K562 (cell line): ENCODE results near the gene ASCC2. TPM values are rescaled to one million over a fixed set of nuclear protein-coding genes. Genes with fewer than 3 reads are reported as not detected.

Source experiments
- ATAC-seq: fragments of 200-7000 bp; cut with Tn5 transposase; 3 replicates; pipeline ENCODE4 v1.9.1; 2020; ENCODE audit warnings: moderate library complexity
- BruUV-seq: library from RNA; stranded (reverse); fragments of 400-500 nt; replicated peaks from 2 replicates; lab custom pipeline; 2021; lab: Mats Ljungman, UMichigan
- CTCF ChIA-PET: fragments of 300-600 bp; formaldehyde crosslinking; extraction: SDS; loops from one replicate; lab custom pipeline; 2021; ENCODE audit warnings: low intra/inter-chr PET ratio; lab: Yijun Ruan, JAX
- POLR2A ChIA-PET: fragments of 300-600, 350-650 bp; sonication (Branson Sonifier 250); formaldehyde crosslinking; extraction: SDS; loops from one replicate; lab custom pipeline; 2021; ENCODE audit warnings: antibody characterized with exemption, inconsistent platforms; lab: Yijun Ruan, JAX
- DNase-seq, 4 experiments: peaks; one replicate each; pipeline versions ENCODE4 v3.0.0 to v3.0.0-alpha.2; 2011 to 2018; ENCODE audit warnings: low spot score in 3 of 4, mixed read lengths in 3 of 4; ENCODE audit errors: extremely low read depth in 1 of 4
- FAIRE-seq: peaks from 2 replicates; lab custom pipeline; 2011; peaks lifted over from hg19 to GRCh38; lab: Jason Lieb, UNC
- H2AFZ ChIP-seq: 2 replicates; pipeline ENCODE4 v1.6.0; 2011; ENCODE audit warnings: low read depth, low read length, control low read depth, inconsistent platforms
- H3K27ac ChIP-seq: fragments of 200-600 bp; 3 replicates; pipeline ENCODE4 v1.8.0; 2011; ENCODE audit warnings: low read depth, mild to moderate bottlenecking, control low read depth, inconsistent platforms, low read length, moderate library complexity, mixed read lengths; ENCODE audit errors: extremely low read depth
- H3K27me3 ChIP-seq, 2 experiments: fragments of 300-600 bp in 1 of 2; 2 replicates in 1 of 2; 3 replicates in 1 of 2; pipeline versions ENCODE4 v1.6.0 to v1.8.0; 2011; ENCODE audit warnings: inconsistent platforms in 2 of 2, low read length in 2 of 2, mild to moderate bottlenecking in 1 of 2, mixed read lengths in 1 of 2, moderate library complexity in 1 of 2; ENCODE audit not compliant: control insufficient read depth in 2 of 2, insufficient read depth in 2 of 2
- H3K36me3 ChIP-seq: fragments of 300-600 bp; 3 replicates; pipeline ENCODE4 v1.8.0; 2011; ENCODE audit warnings: mild to moderate bottlenecking, low read length, inconsistent platforms; ENCODE audit not compliant: control insufficient read depth, insufficient read depth
- H3K4me1 ChIP-seq, 2 experiments: fragments of 200-600 bp in 1 of 2; replicated peaks in 1 of 2; 2 replicates in 1 of 2; 3 replicates in 1 of 2; pipeline versions ENCODE4 v1.5.1 to v1.8.0; 2011; ENCODE audit warnings: inconsistent platforms in 2 of 2, low read length in 2 of 2, mild to moderate bottlenecking in 1 of 2, mixed read lengths in 1 of 2, moderate library complexity in 1 of 2; ENCODE audit not compliant: control insufficient read depth in 2 of 2, insufficient read depth in 2 of 2
- H3K4me2 ChIP-seq: 2 replicates; pipeline ENCODE4 v1.6.1; 2011; ENCODE audit warnings: low read length, control low read depth, inconsistent platforms, mixed read lengths; ENCODE audit not compliant: insufficient read depth
- H3K4me3 ChIP-seq: fragments of 200-600 bp; sonication (generic), shearing (Covaris generic); 2 replicates; pipeline ENCODE4 v1.5.1; 2016; ENCODE audit warnings: control low read depth, inconsistent platforms
- H3K79me2 ChIP-seq: fragments of 200-600 bp; 3 replicates; pipeline ENCODE4 v1.8.0; 2011; ENCODE audit warnings: low read length, inconsistent platforms; ENCODE audit not compliant: control insufficient read depth, insufficient read depth
- H3K9ac ChIP-seq, 2 experiments: 2 replicates each; pipeline versions ENCODE4 v1.6.0 to v1.6.1; 2011; ENCODE audit warnings: low read depth in 2 of 2, low read length in 2 of 2, control low read depth in 1 of 2, inconsistent platforms in 1 of 2, mild to moderate bottlenecking in 1 of 2, mixed read lengths in 1 of 2; ENCODE audit not compliant: insufficient read depth in 1 of 2
- H3K9me1 ChIP-seq: one replicate; pipeline ENCODE4 v1.6.0; 2011; ENCODE audit warnings: inconsistent platforms, mild to moderate bottlenecking, low read length, moderate library complexity; ENCODE audit not compliant: control insufficient read depth, insufficient read depth
- H3K9me3 ChIP-seq: replicated peaks from 2 replicates; pipeline ENCODE4 v1.5.1; 2011; ENCODE audit warnings: low read depth, low read length, inconsistent platforms; ENCODE audit not compliant: control insufficient read depth, insufficient read depth
- H4K20me1 ChIP-seq: replicated peaks from 2 replicates; pipeline ENCODE4 v1.6.1; 2011; ENCODE audit warnings: low read length, inconsistent platforms, mixed read lengths; ENCODE audit not compliant: control insufficient read depth, insufficient read depth
- ADNP ChIP-seq: fragments of 200-800 bp; sonication (Bioruptor generic); IDR thresholded peaks from 2 replicates; pipeline ENCODE4 v1.6.1; 2016; ENCODE audit warnings: missing genetic modification characterization, missing compliant biosample characterization
- ATF2 ChIP-seq: sonication (generic); formaldehyde crosslinking; IDR thresholded peaks from 2 replicates; pipeline ENCODE4 v1.8.1; 2022; ENCODE audit warnings: missing genetic modification reagents
- BRD4 ChIP-seq: fragments of 200-600 bp; sonication (generic); IDR thresholded peaks from 2 replicates; pipeline ENCODE4 v1.6.1; 2017; ENCODE audit warnings: inconsistent platforms
- CHAMP1 ChIP-seq: fragments of 450-650 bp; IDR thresholded peaks from 2 replicates; pipeline ENCODE4 v1.6.1; 2016; ENCODE audit warnings: mild to moderate bottlenecking
- LCOR ChIP-seq: sonication (generic); formaldehyde crosslinking; IDR thresholded peaks from 2 replicates; pipeline ENCODE4 v1.8.0; 2022; ENCODE audit warnings: mild to moderate bottlenecking, missing genetic modification reagents
- MTA3 ChIP-seq: fragments of 450-650 bp; formaldehyde crosslinking; IDR thresholded peaks from 2 replicates; pipeline ENCODE4 v1.6.1; 2017; ENCODE audit warnings: mild to moderate bottlenecking, borderline replicate concordance
- NBN ChIP-seq: fragments of 450-650 bp; IDR thresholded peaks from 2 replicates; pipeline ENCODE4 v1.6.1; 2016; ENCODE audit warnings: low read depth, mild to moderate bottlenecking
- OTX1 ChIP-seq: fragments of 450-650 bp; formaldehyde crosslinking; IDR thresholded peaks from 2 replicates; pipeline ENCODE4 v1.4.0; 2022; ENCODE audit warnings: mild to moderate bottlenecking
- RFX7 ChIP-seq: fragments of 250-450 bp; sonication (Bioruptor Pico); IDR thresholded peaks from 2 replicates; pipeline ENCODE4 v1.5.1; 2021; ENCODE audit warnings: mild to moderate bottlenecking
- SMARCA5 ChIP-seq: fragments of 450-650 bp; IDR thresholded peaks from 2 replicates; pipeline ENCODE4 v1.6.1; 2016
- ZBTB7A ChIP-seq: IDR thresholded peaks from 2 replicates; pipeline ENCODE4 v1.6.1; 2011; ENCODE audit warnings: low read depth, mild to moderate bottlenecking, low read length, moderate library complexity, borderline replicate concordance; ENCODE audit not compliant: control insufficient read depth
- ZNF592 ChIP-seq: fragments of 450-650 bp; IDR thresholded peaks from 2 replicates; pipeline ENCODE4 v1.6.1; 2017; ENCODE audit warnings: antibody characterized with exemption, mild to moderate bottlenecking
- WGBS: fragments of 100-300 bp; shearing (Covaris generic); methylation state at CpG from one replicate; pipeline ENCODE4 v1.1.6; 2016; ENCODE audit warnings: low coverage, mixed read lengths; ENCODE audit not compliant: insufficient coverage; ENCODE audit errors: missing lambda C conversion rate; 5-methylcytosine and 5-hydroxymethylcytosine counted together
- in situ Hi-C: fragments of 300-500 bp; cut with MboI; formaldehyde crosslinking; loops from 4 replicates; pipeline ENCODE4 v1.15.0; 2018; ENCODE audit warnings: inconsistent platforms, mixed read lengths
- intact Hi-C: fragments of 100-400 bp; cut with micrococcal nuclease; formaldehyde crosslinking; loops from 2 replicates; pipeline ENCODE4 v1.14.2; 2022
- polyA plus RNA-seq, 8 experiments: library from polyadenylated mRNA; depleted of rRNA in 4 of 8; stranded (reverse) in 5 of 8; unstranded in 3 of 8; fragments of >200 nt; fragmentation: Nextera tagmentation in 2 of 8; fragmentation: Illumina TruSeq in 1 of 8; extraction: Ambion mirVana in 2 of 8; extraction: Trizol in 1 of 8; gene quantifications; 2 replicates each; pipeline versions ENCODE4 v1.2.1 to v1.2.3, GENCODE V29; 2011 to 2014; ENCODE audit warnings: inconsistent platforms in 1 of 8, missing spikeins in 1 of 8
- total RNA-seq, 7 experiments: library from RNA; depleted of rRNA in 6 of 7; stranded (reverse); fragments of >200 nt in 6 of 7; fragmentation: Illumina TruSeq in 2 of 7; extraction: Trizol in 2 of 7; gene quantifications; 2 replicates each; pipeline versions ENCODE4 v1.2.1 to v1.2.3, GENCODE V29; 2011 to 2021; ENCODE audit warnings: low replicate concordance in 1 of 7

The ASCC2 gene
- total and polyA plus RNA-seq, 9 of the 15 experiments (the other 6 are each of a cell fraction or from before 2014, with no cell fraction given), result 4.0 to 46.7 (median 26.8) TPM

GRCh38 chr22:29810216-29810615, 27.9 kb downstream of the ASCC2 start (continued):
- TF ChIP-seq ZBTB7A (no peak), RFX7 (CRISPR knock-in tag) (no peak), ADNP (tag) (no peak), ATF2 (no peak), BRD4 (no peak), LCOR (CRISPR knock-in tag) (no peak), MTA3 (no peak), OTX1 (no peak), NBN (no peak)
- TF ChIP-seq, all 486 proteins: peak for 0

GRCh38 chr22:29806196-29806595, 31.9 kb downstream of the ASCC2 start:
- Histone ChIP-seq H3K9me1 (no peaks in the 10 kb centered on the region), H2AFZ (no peak overlapping the region), H3K4me1 (peaks cover 4 to 5% of the 10 kb centered on the region in 2 experiments; a peak in 3 of 5 replicates), H3K27me3 (no peaks in the 10 kb centered on the region), H3K36me3 (peaks cover 75% of the 10 kb centered on the region; the same call in 2 of the 3 replicates), H3K79me2 (no peaks in the 10 kb centered on the region), H3K27ac (no peak overlapping the region), H4K20me1 (no peaks in the 10 kb centered on the region), H3K4me3 (no peak overlapping the region), H3K9me3 (no peaks in the 10 kb centered on the region), H3K4me2 (no peak overlapping the region), H3K9ac (no peak overlapping the region)
- ATAC-seq (no peak), DNase-seq (no peak), FAIRE-seq (no peak)
- WGBS, result 89% methylated on average over 4 of the region's 6 CpGs
- in situ Hi-C loops (no loop called here), intact Hi-C loops (no loop called here)
- no TSS peak for BruUV-seq
- POLR2A ChIA-PET, result interaction anchor here (0.7 kb wide), 1 partner anchor 31 kb away, joined by 4 read pairs; the partner anchor contains the start of gene ASCC2
- CTCF ChIA-PET, result no interaction called here
- TF ChIP-seq CHAMP1, result no peak
- TF ChIP-seq SMARCA5, result no peak
- TF ChIP-seq ZNF592, result no peak
